Lung (tissue), 12 donors: ENCODE results near the gene KTI12. TPM values are rescaled to one million over a fixed set of nuclear protein-coding genes. Genes with fewer than 3 reads are reported as not detected.

ENCODE experiments used
- ATAC-seq: fragments of 200-7000 bp; cut with Tn5 transposase; one replicate; pipeline ENCODE4 v1.9.1; 2020; ENCODE audit warnings: moderate number of reproducible peaks; ENCODE audit not compliant: insufficient read depth, low FRiP score
- DNase-seq, 3 donors: peaks; one replicate each; pipeline ENCODE4 v3.0.0-alpha.2; 2013 to 2017
- H3K27ac ChIP-seq, 2 donors: one replicate each; pipeline ENCODE4 v1.5.1; 2013; ENCODE audit warnings: mild to moderate bottlenecking in 2 of 2, moderate library complexity in 2 of 2, control low read depth in 1 of 2, inconsistent platforms in 1 of 2, low read depth in 1 of 2, low read length in 1 of 2
- H3K27me3 ChIP-seq, 3 donors: one replicate each; pipeline ENCODE4 v1.5.1; 2013; ENCODE audit warnings: low read length in 2 of 3; ENCODE audit not compliant: control insufficient read depth in 3 of 3, insufficient read depth in 3 of 3
- H3K36me3 ChIP-seq, 4 donors: one replicate each; pipeline ENCODE4 v1.5.1; 2013; ENCODE audit warnings: low read length in 4 of 4, mild to moderate bottlenecking in 1 of 4, moderate library complexity in 1 of 4; ENCODE audit not compliant: control insufficient read depth in 4 of 4, insufficient read depth in 4 of 4
- H3K4me1 ChIP-seq, 5 donors: one replicate each; pipeline ENCODE4 v1.5.1; 2013; ENCODE audit warnings: low read length in 5 of 5, mild to moderate bottlenecking in 2 of 5, moderate library complexity in 1 of 5; ENCODE audit not compliant: control insufficient read depth in 5 of 5, insufficient read depth in 5 of 5
- H3K4me3 ChIP-seq: one replicate; pipeline ENCODE4 v1.5.1; 2013; ENCODE audit warnings: mild to moderate bottlenecking, control low read depth, moderate library complexity
- H3K9ac ChIP-seq, 2 donors: one replicate each; pipeline ENCODE4 v1.5.1; 2013; ENCODE audit warnings: low read length in 2 of 2, control low read depth in 1 of 2; ENCODE audit not compliant: insufficient read depth in 1 of 2
- H3K9me3 ChIP-seq, 4 donors: one replicate each; pipeline ENCODE4 v1.5.1; 2013; ENCODE audit warnings: low read length in 3 of 4, mild to moderate bottlenecking in 1 of 4, moderate library complexity in 1 of 4; ENCODE audit not compliant: control insufficient read depth in 4 of 4, insufficient read depth in 3 of 4
- CTCF ChIP-seq: IDR thresholded peaks from 2 replicates; pipeline ENCODE4 v1.5.1; 2012; ENCODE audit warnings: mild to moderate bottlenecking; ENCODE audit errors: control extremely low read depth, extremely low read depth
- WGBS, 2 donors: extraction: QIAGEN DNeasy Blood & Tissue Kit; methylation state at CpG; one replicate each; pipeline ENCODE4 v1.1.7; 2013; 5-methylcytosine and 5-hydroxymethylcytosine counted together
- polyA plus RNA-seq, 2 donors: library from polyadenylated mRNA; stranded (reverse); fragments of 200-250 nt; gene quantifications; one replicate each; pipeline ENCODE4 v1.2.1, GENCODE V29; 2013
- total RNA-seq, 2 donors: library from RNA; depleted of rRNA in 1 of 2; stranded (reverse); fragments of >200 nt in 1 of 2; gene quantifications; one replicate each; pipeline ENCODE4 v1.2.1, GENCODE V29; 2014 to 2021
- donor health status: control.
- donor health status: control.
- donor health status: Bipolar disorder and iron deficiency.
- donor health status: healthy.
- donor health status: DM: yes; HTN: yes; CAD: no.

KTI12 gene
- total and polyA plus RNA-seq, 4 donors, result 4.8 to 11.3 (median 7.5) TPM

- no peak for TF ChIP-seq CTCF
- Histone ChIP-seq H3K9ac (no peak overlapping the region), H3K4me1 (no peaks in the 10 kb centered on the region), H3K4me3 (no peak overlapping the region), H3K27me3 (no peaks in the 10 kb centered on the region), H3K36me3 (peaks cover 0 to 7% (median 6%) of the 10 kb centered on the region in 4 donors), H3K9me3 (no peaks in the 10 kb centered on the region), H3K27ac (no peak overlapping the region)
- no peak for DNase-seq
- ATAC-seq, result no peak
- WGBS, 2 donors, result 94 to 97% methylated on average over 2 of the region's 2 CpGs
These were observed 11.6 kb upstream of the KTI12 start for GRCh38 chr1:52045236-52045635.

- Histone ChIP-seq H3K36me3 (peaks cover 0 to 14% (median 10%) of the 10 kb centered on the region in 4 donors), H3K27me3 (no peaks in the 10 kb centered on the region), H3K4me3 (no peak overlapping the region), H3K9me3 (no peaks in the 10 kb centered on the region), H3K4me1 (no peaks in the 10 kb centered on the region), H3K27ac (no peak overlapping the region), H3K9ac (no peak overlapping the region)
- no peak for DNase-seq
- WGBS, 2 donors, result 84 to 95% methylated on average over 4 of the region's 4 CpGs
- TF ChIP-seq CTCF, result no peak
- no peak for ATAC-seq
These were observed 8.1 kb upstream of the KTI12 start for GRCh38 chr1:52041551-52042185.

- H3K27ac ChIP-seq, result no peak overlapping the region
- no peak for TF ChIP-seq CTCF
- H3K27me3 ChIP-seq, result no peaks in the 10 kb centered on the region
- peaks cover 3 to 14% (median 8%) of the 10 kb centered on the region in 4 donors for H3K36me3 ChIP-seq
- no peak overlapping the region for H3K9ac ChIP-seq
- no peak for DNase-seq
- peaks cover 0 to 5% (median 0%) of the 10 kb centered on the region in 5 donors for H3K4me1 ChIP-seq
- no peak for ATAC-seq
- H3K9me3 ChIP-seq, result no peaks in the 10 kb centered on the region
- no peak overlapping the region for H3K4me3 ChIP-seq
- WGBS, 2 donors, result 98 to 100% methylated on average over 1 of the region's 1 CpG
These were observed 4.3 kb upstream of the KTI12 start for GRCh38 chr1:52037909-52038308.

- no peaks in the 10 kb centered on the region for H3K9me3 ChIP-seq
- no peak for TF ChIP-seq CTCF
- H3K4me3 ChIP-seq, result no peak overlapping the region
- peak in 1 of 3 donors; percentile 24 for DNase-seq
- ATAC-seq, result no peak
- H3K9ac ChIP-seq, result no peak overlapping the region
- no peak overlapping the region for H3K27ac ChIP-seq
- H3K4me1 ChIP-seq, result peaks cover 0 to 10% (median 4%) of the 10 kb centered on the region in 5 donors
- WGBS, 2 donors, result 74 to 82% methylated on average over 5 of the region's 5 CpGs
- peaks cover 3 to 14% (median 8%) of the 10 kb centered on the region in 4 donors for H3K36me3 ChIP-seq
- H3K27me3 ChIP-seq, result no peaks in the 10 kb centered on the region
These were observed 3.8 kb upstream of the KTI12 start for GRCh38 chr1:52037402-52037814.
